GM19238 (cell line): ENCODE results near the gene ABCC3.

Source experiments
- DNase-seq: peaks from one replicate; pipeline ENCODE4 v3.0.0; 2011; ENCODE audit warnings: low spot score; ENCODE audit not compliant: insufficient read length

The ABCC3 gene

DNA sequence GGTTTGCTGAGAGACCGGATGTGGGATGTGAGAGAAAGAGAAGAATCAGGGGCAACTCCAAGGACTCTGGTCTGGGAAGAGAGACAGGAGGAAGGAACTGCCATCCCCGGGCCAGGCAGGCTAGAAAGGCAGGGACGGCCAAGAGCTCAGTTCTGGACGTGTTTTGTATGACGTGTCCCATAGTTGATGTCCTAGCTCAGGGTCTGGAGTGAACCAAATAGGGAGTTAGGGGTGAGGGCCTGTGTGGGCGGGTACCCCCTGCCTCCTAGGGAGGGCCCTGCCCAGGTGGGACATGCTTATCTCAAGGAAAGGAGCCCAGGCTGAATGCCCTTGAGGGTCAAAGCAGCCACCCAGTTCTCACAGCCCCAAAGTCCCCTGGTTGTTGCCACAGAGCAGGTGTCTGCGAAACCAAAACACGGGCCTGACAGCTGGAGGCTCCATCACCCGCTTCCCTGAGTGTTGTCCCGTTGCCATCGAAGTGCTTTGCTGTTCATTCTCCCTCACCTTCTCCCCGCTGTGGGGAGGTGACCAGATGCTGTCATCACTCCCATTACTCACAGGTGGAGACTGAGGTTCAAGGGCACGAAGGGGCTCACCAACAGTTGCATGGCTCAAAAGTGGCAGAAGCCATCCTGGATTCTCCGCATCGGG is 7.5 kb downstream of the ABCC3 start:
- DNase-seq, result no peak

DNA sequence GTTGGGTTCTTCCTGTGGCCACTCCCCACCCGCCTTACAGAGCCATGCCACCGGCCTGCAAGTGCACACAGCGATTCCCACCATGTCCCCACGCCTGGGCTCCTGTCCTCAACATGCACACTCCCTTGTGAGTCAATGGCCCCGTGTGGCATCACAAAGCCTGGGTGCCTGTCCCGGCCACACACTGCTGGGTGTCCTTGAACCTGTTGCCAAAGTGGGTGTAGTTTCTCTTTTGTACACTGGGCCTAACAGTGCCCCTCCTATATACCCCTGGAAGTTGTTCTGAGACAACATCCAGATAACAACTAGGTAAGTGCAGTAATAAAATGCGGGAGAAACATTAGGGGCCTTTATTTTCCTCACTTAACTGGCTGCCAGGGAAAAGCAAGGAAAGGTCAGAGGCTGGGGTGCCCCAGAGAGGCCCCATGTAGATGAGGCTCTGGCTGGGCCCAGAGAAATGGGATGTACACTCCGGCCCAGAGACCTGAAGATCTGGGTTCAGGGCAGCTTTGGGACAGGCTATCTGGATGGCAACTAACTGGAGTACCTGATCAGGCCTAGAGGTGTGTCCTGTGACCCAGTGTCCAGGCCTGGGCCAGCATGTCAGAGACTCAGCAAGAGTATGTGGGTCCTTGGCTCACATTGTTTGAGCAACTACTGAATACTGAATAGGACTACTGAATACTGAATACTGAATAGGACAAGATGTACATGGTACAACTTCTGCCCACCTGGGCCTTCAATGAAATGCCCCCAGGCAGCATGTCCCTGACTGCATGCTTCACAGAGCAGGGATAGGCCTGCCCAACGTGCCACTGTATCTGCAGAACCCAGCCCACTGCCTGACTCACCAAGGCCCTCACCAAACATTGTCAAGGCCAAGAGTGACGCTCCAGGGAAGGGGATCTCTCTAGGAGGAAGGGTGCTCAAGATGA is 8.3 kb downstream of the ABCC3 start:
- DNase-seq, result no peak

DNA sequence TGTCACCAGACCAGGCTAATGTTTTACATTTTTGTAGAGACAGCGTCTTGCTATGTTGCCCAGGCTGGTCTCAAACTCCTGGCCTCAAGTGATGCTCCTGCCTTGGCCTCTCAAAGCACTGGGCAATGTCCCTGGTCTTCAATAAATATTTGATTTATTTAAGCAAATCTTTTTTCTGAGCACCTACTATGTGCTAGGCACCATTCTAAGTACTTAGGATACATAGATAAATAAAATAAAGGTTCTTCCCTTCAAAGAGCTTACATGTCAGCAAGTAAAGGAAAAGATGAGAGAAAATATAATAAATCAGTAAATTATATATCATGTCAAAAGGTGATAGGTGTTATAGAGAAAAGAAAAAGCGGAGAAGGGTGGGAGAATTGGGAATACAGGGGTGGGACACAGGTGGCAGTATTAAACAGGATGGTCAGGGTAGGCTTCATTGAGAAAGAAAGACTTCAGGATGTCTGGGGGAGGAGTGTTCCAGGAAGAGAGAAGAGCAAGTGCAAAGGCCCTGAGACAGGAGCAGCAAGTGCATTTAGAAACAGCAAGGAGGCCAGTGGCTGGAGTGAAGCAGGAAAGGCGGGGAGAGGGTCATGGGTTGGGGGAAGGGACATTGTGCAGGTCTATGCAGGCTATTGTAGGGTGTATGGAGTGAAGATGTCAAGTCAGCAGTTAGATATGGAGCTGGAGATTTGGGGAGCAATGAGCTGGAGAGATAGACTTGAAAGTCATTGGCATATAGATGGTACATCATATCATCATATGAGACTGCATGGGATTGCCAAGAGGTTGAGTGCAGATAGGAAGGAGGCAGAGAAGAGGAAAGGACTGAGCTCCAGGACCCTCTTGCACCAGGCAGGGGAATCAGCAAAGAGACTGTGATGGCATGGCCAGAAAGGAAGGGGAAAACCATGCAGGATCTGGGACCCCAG is 11.3 kb downstream of the ABCC3 start:
- no peak for DNase-seq

GRCh38 chr17:50647187-50647586 is 12.5 kb downstream of the ABCC3 start:
- no peak for DNase-seq

DNA sequence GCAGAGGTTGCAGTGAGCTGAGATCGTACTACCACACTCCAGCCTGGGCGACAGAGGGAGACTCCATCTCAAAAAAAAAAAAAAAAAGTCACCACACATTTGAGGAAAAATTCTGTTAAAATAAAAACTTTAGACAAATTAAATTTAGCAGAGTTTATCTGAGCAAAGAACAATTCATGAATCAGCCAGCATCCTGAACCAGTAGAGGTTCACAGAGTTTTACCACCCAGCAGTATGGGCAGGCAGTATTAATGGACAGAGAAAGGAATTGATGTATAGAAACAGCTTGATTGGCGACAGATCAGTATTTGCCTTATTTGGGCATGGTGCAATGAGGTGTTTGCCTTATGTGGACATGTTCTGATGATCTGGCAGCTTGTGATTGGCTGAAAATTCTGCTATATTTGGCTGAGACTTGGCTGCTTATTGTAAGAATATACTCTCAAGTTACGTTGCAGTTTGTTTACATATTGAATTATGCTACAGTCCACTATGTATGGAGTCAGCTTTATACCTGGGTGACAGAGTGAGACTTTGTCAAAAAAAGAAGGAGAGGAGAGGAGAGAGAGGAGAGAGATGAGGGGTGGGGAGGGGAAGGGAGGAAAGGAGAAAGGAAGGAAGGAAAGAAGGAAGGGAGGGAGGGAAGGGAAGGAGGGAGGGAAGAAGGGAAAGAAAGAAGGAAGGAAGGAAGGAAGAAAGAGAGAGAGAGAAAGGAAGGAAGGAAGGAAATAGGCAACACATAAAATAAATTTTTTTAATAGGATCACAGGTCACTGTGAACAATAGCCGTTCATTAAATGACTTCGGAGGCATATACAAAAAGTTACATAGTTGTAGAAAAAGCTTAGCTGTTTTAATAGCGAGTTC is 14.6 kb downstream of the ABCC3 start:
- DNase-seq, result no peak

DNA sequence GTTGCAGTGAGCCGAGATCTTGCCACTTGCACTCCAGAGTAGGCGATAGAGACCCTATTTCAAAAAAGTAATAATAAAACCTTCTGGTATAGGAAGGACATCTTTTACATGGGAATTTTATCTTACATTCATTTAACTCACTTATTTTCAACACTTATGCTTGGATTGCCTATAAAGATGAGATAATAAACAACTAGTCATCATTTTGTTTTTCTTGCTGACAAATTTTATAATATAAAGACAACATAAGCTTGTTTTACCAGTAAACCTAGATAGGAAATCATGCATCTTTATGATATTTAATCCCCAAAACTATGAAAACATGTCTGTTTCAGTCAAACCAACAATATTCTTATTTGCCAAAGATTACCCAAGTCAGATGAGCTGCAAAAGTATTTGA is 17.0 kb downstream of the ABCC3 start:
- DNase-seq, result no peak

DNA sequence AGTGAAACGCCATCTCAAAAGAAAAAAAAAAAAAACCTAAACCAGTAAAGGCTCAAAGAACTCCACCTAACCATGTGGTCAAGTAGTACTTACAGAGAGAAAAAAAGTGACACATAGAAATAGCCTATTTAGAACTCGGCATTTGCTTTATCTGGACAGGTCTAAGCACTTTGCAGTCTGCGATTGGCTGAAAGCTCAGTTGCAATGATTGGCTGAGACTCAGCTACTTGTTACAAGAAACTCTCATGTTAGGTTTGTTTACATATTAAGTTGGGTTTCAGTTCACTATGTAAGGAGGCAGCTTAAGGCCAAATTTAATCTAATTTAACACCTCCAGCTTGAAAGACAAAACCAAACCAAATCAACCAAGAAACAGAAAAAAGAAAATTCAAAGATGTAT is 19.1 kb downstream of the ABCC3 start:
- DNase-seq, result no peak

DNA sequence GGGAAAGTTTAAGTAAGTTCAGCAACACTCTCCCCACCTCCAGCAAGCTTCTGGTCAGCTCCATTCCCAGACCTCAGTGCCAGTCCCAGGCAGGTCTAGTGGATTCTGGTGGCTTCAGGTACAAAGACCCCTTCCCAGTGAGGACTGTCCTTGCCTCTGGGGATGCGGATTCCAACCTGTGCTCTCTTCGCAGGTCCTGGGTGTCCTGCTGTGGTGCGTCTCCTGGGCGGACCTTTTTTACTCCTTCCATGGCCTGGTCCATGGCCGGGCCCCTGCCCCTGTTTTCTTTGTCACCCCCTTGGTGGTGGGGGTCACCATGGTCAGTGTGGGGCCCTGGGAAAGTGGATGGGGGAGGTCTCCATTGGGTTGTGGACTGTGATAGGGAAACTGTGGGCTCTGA is 21.8 kb downstream of the ABCC3 start:
- no peak for DNase-seq

DNA sequence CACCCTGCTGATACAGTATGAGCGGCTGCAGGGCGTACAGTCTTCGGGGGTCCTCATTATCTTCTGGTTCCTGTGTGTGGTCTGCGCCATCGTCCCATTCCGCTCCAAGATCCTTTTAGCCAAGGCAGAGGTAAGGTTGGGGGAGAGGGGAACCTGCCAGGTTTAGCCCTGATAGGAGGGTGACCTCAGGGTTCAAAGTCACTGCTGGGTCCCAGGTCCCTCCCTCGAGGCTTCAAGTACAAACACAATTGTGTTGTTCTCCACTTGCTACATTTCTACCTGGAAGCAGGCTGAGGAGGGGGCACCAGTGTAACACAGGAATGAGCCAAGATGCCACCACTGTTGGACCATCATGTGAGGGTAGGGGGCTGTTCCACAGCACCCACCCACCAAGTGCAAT is 22.4 kb downstream of the ABCC3 start:
- DNase-seq, result no peak

- DNase-seq, result no peak
These were observed 22.9 kb downstream of the ABCC3 start for GRCh38 chr17:50657627-50658026.

- DNase-seq, result no peak
These were observed 23.9 kb downstream of the ABCC3 start for GRCh38 chr17:50658616-50659015.

GRCh38 chr17:50659179-50659578 is 24.5 kb downstream of the ABCC3 start:
- DNase-seq, result no peak

DNA sequence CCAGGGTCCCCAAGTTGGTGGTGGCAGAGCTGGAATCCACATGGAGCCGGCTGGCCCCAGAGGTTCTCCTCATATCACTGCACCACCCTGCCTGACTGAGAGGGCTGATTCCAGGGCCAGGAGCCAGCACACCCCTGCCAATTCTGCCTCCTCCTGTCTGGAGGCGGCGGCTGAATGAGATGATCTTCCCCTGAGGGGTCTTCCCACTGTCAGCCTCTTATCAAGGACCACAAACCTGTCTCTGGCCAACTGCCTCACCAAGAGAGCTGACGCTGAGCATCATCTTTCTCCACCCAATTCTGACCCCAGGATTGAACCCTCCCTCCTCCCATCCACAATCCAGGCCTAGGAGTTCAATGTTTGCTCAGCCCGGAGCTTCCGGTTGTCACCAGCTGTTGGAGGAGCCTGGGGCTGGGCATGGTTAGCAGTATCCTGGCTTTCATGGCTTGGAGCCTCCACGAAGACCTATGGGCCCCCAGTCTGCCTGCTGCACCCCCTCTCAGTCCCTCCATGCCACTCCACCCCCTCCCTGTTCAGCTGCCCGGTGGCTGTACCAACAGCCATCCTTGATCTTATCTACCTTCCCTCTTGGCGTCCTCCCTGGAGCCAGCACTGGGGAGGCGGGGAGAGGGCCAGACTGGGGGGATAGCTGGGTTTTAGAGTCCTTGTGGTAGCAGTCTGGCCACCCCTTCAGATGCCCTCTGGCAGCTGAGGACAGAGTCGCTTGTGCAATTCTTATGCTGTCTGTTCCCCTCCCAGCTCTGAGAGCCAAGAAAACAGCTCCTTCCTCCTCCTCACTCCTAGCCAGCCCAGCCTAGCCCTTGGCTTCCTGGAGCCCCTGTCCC is 25.6 kb downstream of the ABCC3 start:
- no peak for DNase-seq

- no peak for DNase-seq
These were observed 26.2 kb downstream of the ABCC3 start for GRCh38 chr17:50660887-50661345.

- no peak for DNase-seq
These were observed 26.7 kb downstream of the ABCC3 start for GRCh38 chr17:50661348-50661747.

GRCh38 chr17:50661795-50662391 is 27.2 kb downstream of the ABCC3 start:
- no peak for DNase-seq

DNA sequence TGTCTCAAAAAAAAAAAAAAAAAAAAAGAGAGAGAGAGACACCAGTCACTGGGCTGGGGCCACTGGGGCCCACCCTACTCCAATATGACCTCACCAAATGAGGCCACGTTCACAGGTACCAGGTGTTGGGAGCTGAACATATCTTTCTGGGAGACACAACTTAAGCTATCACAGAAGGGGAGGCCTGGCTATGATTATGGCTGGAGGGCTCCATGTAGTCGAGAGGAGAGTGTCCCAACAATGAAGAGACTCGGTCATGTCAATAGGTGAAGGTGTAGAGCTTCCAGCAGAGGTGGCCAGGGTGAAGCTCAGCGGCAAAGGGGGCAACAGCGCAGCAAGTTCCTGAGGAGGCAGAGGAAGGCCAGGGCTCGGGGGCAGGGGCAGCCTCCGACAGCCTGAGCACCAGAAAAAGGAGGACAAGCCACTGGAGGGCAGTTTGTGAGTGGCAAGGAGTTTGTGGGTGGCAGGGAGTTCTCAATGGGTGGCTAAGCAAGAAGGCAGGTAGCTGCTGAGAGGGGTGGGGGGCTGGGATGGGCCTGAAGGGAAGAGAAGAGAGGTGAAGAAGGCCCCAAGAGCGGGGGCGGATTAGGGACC is 28.0 kb downstream of the ABCC3 start:
- DNase-seq, result no peak

DNA sequence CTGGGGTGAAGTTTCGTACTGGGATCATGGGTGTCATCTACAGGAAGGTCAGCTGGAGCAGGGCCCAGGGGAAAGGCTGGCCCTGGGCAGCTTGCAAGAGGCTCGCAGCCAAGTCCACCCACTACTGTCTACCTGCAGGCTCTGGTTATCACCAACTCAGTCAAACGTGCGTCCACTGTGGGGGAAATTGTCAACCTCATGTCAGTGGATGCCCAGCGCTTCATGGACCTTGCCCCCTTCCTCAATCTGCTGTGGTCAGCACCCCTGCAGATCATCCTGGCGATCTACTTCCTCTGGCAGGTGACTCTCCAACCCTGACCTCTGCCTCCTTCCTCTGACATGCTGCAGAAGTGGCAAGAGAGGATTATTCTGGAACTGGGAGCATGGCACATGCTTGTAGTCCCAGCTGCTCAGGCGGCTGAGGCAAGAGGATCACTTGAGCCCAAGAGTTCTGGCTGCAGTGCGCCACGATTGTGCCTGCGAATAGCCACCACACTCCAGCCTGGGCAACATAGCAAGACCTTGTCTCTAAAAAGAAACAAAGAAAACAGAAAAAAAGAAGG is 29.2 kb downstream of the ABCC3 start:
- DNase-seq, result no peak
